ENCODE data around the gene SCNN1A.
"Not testable (repeated sequence)": the region's sequence is repeated elsewhere in the genome, so short reads cannot be mapped to it uniquely, and the experiment has no call there.

Gene SCNN1A

DNA sequence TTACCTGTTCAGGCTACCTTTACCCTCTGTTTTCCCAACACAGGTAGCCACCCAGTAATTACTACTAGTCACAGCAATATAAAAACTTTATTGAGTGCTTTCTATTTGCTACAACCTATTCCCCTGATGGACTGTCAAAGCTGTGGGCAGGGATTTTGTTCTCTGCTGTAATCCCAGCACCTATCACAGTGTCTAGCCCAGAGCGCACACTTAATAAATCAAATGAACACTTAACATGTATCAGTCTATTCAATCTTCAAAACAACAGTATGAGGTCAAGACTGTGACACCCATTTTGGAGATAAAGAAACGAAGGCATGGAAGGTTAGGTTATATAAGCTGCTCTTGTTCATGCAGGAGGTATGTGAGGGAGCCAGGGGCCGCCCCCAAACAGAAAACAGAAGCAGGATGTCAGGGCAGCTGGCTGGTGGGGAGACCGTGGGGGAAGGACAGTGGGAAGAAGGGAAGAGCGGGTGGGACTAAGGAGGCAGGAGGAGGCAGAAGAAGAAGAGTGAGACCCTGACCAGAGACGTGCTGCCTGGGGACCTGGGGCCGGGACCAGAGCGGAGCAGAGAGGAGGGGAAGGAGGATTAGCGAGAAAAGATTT, 35.2 kb downstream of the SCNN1A start:
- Histone ChIP-seq H3K4me3 (ENCODE audit: severe bottlenecking) (peak overlapping the region; percentile 92), H3K36me3 (ENCODE audit: low read depth) (peaks cover 26% of the 10 kb centered on the region), H3K9me3 (ENCODE audit: severe bottlenecking) (no peaks in the 10 kb centered on the region), H3K4me1 (ENCODE audit: insufficient read depth, poor library complexity, severe bottlenecking) (peaks cover 58% of the 10 kb centered on the region), H3K27me3 (ENCODE audit: insufficient read depth, poor library complexity, severe bottlenecking) (no peaks in the 10 kb centered on the region), H3K27ac (ENCODE audit: poor library complexity, severe bottlenecking) (peak overlapping the region; percentile 97)
- TF ChIP-seq CTCF (IDR thresholded peaks at IDR 0.05; ENCODE audit: poor library complexity, severe bottlenecking) = no peak
- no peak for ATAC-seq (ENCODE audit: low read depth)
- DNase-seq (ENCODE audit: low spot score) = no peak

DNA sequence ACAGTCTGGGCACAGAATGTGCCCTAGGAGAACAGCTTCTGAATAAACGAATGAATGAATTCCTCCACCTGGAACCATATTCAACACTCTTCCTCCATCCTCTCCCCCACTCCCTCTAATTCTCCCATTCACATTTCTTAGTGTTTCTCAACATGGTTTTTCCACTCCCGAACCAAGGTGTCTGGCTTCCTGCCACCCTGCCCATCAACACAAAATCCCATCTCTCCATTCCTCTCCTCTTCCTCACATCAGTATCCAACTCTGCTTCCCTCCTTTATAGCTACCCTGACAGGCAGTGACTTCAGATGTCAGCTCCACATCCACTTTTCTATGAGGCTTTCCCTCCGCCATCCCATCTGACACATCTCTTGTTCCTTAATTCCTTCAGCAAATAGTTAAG, 36.4 kb downstream of the SCNN1A start:
- TF ChIP-seq CTCF (IDR thresholded peaks at IDR 0.05; ENCODE audit: poor library complexity, severe bottlenecking) = no peak
- H3K36me3 ChIP-seq (ENCODE audit: low read depth) = peaks cover 38% of the 10 kb centered on the region
- ATAC-seq (ENCODE audit: low read depth) = no peak
- no peaks in the 10 kb centered on the region for H3K9me3 ChIP-seq (ENCODE audit: severe bottlenecking)
- no peaks in the 10 kb centered on the region for H3K27me3 ChIP-seq (ENCODE audit: insufficient read depth, poor library complexity, severe bottlenecking)
- H3K4me1 ChIP-seq (ENCODE audit: insufficient read depth, poor library complexity, severe bottlenecking) = peaks cover 65% of the 10 kb centered on the region
- no peak for DNase-seq (ENCODE audit: low spot score)
- no peak overlapping the region for H3K4me3 ChIP-seq (ENCODE audit: severe bottlenecking)
- peak overlapping the region; percentile 97 for H3K27ac ChIP-seq (ENCODE audit: poor library complexity, severe bottlenecking)

DNA sequence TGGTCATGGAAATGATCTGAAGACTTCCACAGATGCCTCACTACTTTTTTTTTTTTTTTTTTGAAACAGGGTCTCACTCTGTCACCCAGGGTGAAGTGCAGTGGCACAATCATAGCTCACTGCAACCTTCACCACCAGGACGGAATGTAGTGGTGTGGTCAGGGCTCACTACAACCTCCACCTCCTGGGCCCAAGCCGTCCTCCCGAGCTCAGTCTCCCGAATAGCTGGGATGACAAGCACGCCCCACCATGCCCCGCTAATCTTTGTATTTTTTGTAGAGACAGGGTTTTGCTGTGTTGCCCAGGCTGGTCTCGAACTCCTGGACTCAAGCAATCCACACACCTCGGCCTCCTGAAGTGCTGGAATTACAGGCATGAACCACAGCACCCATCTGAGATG, 36.8 kb downstream of the SCNN1A start:
- H3K27me3 ChIP-seq (ENCODE audit: insufficient read depth, poor library complexity, severe bottlenecking); H3K4me3 ChIP-seq (ENCODE audit: severe bottlenecking); H3K9me3 ChIP-seq (ENCODE audit: severe bottlenecking); ATAC-seq (ENCODE audit: low read depth); DNase-seq (ENCODE audit: low spot score): not testable (repeated sequence)
- Histone ChIP-seq H3K36me3 (ENCODE audit: low read depth) (peaks cover 42% of the 10 kb centered on the region), H3K27ac (ENCODE audit: poor library complexity, severe bottlenecking) (peak overlapping the region; percentile 97), H3K4me1 (ENCODE audit: insufficient read depth, poor library complexity, severe bottlenecking) (peaks cover 67% of the 10 kb centered on the region)

DNA sequence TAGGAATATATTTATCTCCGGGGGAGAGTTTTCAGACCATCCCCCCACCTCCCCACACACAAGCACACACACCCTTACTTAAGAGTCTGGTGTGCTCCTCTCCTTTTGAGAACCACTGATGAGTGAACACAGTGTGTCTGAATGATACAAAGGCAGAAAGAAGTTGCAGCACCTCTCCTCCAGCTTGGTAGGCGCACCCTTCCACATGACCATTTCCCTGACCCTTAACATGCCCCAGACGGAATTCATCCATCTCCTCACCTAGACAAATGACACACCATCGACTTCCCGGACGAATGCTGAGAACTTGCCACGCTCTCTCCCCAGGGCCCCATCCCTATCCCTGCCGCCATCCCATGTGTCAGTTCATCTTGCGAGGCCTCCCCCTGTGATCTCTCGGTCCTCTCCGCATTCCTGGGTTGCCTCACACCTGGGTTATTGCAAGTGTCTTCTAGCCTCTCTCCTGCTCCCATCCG, 37.4 kb downstream of the SCNN1A start:
- peaks cover 48% of the 10 kb centered on the region for H3K36me3 ChIP-seq (ENCODE audit: low read depth)
- H3K4me1 ChIP-seq (ENCODE audit: insufficient read depth, poor library complexity, severe bottlenecking) = peaks cover 71% of the 10 kb centered on the region
- DNase-seq (ENCODE audit: low spot score) = no peak
- peak overlapping the region; percentile 97 for H3K27ac ChIP-seq (ENCODE audit: poor library complexity, severe bottlenecking)
- no peak for TF ChIP-seq CTCF (IDR thresholded peaks at IDR 0.05; ENCODE audit: poor library complexity, severe bottlenecking)
- H3K27me3 ChIP-seq (ENCODE audit: insufficient read depth, poor library complexity, severe bottlenecking) = no peaks in the 10 kb centered on the region
- no peaks in the 10 kb centered on the region for H3K9me3 ChIP-seq (ENCODE audit: severe bottlenecking)
- no peak overlapping the region for H3K4me3 ChIP-seq (ENCODE audit: severe bottlenecking)
- ATAC-seq (ENCODE audit: low read depth) = no peak

GRCh38 chr12:6336889-6337853, 38.2 kb downstream of the SCNN1A start:
- ATAC-seq (ENCODE audit: low read depth) = no peak; the same call in 2 of the 3 replicates
- no peaks in the 10 kb centered on the region for H3K27me3 ChIP-seq (ENCODE audit: insufficient read depth, poor library complexity, severe bottlenecking)
- no peaks in the 10 kb centered on the region for H3K9me3 ChIP-seq (ENCODE audit: severe bottlenecking)
- no peak for DNase-seq (ENCODE audit: low spot score)
- no peak for TF ChIP-seq CTCF (IDR thresholded peaks at IDR 0.05; ENCODE audit: poor library complexity, severe bottlenecking)
- peak overlapping the region; percentile 6 for H3K4me3 ChIP-seq (ENCODE audit: severe bottlenecking)
- peaks cover 71% of the 10 kb centered on the region for H3K4me1 ChIP-seq (ENCODE audit: insufficient read depth, poor library complexity, severe bottlenecking)
- peak overlapping the region; percentile 97 for H3K27ac ChIP-seq (ENCODE audit: poor library complexity, severe bottlenecking)
- H3K36me3 ChIP-seq (ENCODE audit: low read depth) = peaks cover 53% of the 10 kb centered on the region

All from RWPE2 (cell line).